Medulla oblongata (tissue), 1 donor: ENCODE measurements around the gene MACROD1.
A peak's percentile ranks its signal among the peaks of the same experiment; 100 is the strongest.

Experiments used
- DNase-seq: peaks from one replicate; pipeline ENCODE4 v3.0.0-alpha.2; 2015; ENCODE audit errors: extremely low spot score

The MACROD1 gene

DNA sequence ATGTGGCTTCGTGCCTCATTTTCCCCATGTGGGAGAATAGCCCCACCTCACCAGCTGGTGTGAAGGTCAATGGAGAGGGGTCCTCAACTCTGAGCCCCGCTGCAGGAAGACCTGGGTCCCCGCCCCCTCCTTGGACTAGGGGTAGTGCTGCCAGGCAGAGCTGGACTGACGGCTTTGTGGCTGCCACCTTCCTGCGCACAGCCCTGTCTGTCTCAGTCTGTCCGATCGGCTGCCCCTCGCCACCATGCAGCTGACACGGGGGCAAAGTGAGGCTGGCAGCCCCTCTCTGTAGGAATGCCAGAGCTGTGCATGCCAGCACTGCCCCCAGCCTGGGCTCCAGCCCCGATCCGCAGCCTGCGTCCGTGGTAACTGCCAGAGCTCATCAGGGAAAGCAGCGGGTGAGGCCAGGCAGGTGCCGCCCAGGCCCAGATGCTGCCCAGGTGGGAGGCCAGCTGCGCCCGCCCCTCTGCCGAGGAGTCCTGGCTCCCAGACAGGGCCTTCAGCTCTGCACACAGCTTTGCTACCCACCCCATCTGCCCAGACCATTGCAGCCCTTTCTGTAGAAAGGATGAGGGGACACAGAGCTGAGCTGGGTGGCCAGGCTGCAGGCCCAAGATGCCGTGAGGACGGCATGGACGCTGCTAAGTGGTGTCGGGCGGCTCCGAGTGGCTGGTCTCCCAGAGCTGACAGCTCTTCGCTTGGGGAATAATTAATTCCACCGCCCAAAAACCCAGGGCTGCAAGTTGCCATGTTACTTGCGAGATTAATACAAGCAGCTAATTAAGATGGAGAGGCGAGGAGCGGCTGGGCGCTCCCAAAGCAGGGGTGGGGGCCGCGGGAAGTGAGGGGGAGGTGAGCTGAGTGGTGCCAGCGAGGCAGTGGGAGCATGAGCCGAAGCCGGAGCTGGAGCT is 149.7 kb downstream of the MACROD1 start:
- DNase-seq: no peak

DNA sequence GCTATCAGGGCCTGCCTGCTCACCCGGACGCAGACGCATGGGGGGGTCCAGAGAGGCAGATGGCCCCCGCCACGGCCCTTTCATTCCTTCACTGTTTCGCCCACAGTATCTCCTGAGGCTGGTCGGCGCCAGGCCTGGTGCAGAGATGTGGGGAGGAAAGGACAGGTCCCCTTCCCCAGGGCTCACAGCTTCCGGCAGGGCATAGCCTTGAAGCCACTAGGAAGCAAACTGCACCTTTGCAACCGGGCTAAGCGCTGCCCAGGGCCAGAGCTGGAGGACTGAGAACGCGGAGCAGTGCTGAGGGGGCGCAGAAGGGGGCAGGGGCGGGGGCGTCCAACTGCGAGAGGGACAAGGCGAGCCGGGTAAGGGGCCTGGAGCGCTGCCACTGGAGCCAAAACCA is 150.4 kb downstream of the MACROD1 start:
- DNase-seq: no peak

DNA sequence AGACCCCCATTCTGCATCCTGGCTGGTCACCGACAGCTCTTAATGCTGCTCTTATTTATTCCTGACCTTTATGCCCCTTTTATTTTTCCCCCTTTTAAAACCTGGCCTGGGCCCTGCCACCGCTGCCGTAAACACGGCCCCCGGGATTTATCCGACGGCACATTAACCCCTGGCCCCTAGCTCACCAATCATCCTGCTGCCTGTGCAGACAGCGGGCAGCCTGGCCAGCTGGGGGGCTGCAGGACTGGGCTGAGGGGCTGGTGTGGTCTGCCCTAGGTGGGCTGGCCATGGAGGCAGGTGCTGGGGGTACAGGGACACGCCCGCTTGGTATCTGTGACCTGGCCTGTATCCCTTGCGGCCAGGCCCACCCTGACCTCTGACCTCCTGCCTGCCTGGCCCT is 151.6 kb downstream of the MACROD1 start:
- DNase-seq: no peak

DNA sequence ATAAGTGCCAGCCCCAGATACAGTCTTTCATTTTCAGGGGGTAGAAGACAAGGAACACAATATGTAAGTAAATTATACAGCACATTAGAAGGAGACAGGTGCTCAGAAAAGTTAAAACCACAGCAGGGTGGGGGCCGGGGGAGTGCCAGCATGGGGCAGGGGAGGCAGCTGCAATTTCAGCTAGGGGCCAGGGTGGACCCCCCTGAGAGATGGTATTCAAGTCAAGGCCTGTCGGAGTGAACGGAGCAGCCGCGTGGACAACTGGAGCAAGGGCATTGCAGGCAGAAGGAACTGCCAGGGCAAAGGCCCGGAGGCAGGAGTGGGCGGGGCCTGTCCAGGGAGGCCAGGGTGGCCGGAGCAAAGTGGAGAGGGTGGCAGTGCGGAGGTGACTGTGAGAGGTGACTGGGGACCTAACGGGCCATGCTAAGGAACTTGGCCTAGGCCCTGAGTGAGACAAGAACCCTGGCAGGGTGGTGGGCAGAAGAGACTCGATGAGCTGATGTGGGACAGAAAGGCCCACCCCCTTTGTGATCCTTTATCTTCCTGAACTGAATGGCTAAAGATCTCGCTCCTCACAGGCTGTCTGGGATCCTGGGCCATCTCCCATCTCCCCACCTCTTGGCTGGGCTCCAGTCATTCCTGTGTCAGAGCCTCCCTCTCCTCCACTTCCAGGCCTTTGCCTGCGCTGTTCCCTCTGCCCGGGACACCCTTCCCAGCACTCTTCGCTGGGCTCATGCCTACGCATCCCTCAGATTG is 152.6 kb downstream of the MACROD1 start:
- DNase-seq: no peak

DNA sequence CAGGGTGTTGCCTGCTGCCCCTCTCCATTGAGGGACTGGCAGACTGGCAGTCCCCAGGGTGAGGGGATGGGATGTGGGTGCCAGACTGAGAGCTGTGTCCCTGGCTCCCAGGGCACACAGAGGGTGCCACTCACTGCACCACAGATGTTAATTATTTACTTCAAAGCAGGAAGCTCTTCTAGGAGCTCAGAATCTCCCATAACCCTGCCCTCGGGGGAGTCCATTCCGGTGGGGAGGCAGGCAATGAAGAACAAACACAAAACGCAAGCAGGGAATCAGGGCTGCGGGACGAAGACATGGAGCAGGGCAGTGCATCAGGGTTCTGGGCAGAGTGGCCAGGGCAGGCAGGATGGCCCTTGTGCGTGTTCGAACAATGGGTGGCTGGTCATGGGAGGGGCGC is 154.5 kb downstream of the MACROD1 start:
- DNase-seq: no peak

DNA sequence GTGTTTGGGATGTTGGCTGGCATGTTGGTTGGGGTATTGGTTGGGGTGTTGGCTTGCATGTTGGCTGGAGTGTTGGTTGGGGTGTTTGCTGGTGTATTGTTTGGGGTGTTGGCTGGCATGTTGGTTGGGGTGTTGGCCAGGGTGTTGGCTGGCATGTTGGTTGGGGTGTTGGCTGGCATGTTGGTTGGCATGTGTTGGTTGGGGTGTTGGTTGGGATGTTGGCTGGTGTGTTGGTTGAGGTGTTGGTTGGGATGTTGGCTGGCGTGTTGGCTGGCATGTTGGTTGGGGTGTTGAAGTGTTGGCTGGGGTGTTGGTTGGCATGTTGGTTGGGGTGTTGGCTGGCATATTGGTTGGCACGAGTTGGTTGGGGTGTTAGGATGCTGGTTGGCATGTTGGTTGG is 155.1 kb downstream of the MACROD1 start:
- no peak for DNase-seq

DNA sequence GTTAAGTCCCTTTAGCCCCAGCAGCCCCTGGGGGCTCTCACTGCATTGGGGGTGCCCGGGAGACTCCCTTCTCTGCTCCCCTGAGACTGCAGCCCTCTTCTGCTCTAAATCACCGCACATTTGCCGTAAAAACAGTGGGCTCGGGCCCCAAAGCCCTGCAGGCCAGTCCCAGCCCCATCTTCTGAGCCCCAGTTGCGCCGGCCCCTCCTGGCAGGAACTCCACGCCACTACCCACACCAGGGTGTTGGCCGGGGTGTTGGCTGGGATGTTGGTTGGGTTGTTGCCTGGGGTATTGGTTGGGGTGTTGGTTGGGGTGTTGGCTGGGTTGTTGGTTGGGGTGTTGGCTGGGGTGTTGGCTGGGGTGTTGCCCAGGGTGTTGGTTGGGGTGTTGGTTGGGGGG is 156.2 kb downstream of the MACROD1 start:
- no peak for DNase-seq

DNA sequence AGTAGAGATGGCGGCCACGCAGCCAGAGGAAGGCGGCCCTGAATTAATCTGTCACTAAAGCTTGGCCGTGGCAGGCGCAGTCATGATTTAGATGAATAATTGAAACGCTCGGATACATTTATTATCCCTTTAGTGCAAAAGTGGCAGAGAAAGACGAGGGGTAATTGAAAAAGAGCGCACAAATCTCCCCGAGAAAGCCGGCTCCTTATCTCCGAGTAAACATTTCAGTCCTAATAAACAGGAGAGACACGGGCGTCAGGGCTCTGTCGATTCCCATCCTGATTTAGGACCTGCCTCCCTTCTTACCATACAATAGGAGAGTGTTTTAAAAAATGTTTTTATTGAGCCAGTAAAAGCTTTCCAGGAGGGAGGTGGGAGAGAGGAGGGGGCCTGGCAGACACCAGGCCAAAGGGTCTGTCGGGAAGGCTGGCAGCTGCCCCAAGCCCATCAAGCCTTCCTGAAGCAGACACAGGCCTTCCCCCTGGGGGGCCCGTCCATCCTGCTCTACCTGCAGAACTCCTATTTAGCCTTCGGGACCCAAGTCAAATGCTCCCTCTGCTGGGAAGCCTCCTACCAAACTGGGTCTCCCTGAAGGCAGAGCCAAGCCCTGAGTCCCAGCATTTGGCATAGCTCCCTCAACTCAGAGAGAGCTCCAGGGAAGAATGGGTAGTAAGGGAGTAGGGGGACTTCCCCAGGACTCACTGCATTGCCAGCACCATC is 156.8 kb downstream of the MACROD1 start:
- no peak for DNase-seq

DNA sequence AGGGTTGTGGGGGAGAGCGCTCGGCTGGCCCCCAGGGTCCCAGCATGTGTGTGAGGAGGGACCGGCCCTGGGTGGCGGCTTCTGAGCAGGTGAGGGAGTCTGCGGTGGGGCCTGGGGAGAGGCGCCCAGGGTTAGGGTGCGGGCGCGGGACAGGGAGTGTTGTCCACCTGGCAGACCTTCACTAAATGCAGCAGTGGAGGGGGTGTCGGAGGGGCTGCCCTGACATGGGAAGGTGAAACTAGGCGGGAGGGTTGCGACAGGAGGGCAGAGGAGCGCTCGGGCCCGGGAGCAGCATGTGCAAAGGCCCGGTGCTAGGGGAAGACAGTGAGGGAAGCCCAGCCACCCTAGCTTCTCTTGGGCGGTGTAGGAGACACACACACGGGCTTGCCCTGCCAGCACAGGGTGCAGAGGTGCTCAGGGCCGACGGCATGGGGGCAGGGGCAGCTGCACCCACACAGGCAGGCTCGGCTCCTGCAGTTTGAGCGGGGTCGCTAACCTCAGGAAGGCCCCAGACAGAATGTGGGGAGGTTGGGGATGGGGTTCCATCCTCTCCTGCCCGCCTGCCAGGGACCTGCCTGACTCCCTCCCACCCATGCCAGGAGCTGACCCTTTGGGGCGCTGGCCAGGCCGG is 157.5 kb downstream of the MACROD1 start:
- DNase-seq: no peak

DNA sequence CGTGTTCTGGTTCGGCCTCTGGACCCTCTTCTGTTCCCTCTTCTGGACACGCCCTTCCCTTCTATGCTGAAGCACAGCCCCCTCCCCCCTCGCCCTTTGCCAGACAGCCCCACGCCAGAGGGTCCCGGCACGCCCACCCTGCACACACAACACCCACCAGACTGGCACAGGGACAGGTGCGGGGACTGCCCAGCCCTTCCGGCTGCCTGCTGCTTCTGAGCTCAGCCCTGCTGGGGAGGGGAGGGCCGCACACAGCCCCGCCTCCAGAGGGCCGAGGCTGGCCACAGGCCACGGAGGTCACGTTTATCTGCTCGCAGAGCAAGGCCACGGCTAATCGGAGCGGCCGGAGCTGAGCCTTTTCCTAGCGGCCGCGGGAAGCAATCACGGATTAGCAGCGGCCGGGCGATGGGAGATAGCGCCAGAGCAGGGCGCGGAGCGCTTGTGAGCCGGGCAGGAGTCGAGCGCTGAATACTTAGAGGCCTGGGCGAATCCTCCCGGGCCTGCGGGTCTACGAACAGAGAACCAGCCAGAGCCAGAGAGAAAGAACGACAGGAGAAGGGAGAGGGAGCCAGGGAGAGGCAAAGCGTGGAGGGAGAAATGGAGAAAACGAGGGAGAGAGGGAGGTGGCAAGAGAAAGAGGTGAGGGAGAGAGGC is 158.2 kb downstream of the MACROD1 start:
- peak; percentile 49 for DNase-seq

DNA sequence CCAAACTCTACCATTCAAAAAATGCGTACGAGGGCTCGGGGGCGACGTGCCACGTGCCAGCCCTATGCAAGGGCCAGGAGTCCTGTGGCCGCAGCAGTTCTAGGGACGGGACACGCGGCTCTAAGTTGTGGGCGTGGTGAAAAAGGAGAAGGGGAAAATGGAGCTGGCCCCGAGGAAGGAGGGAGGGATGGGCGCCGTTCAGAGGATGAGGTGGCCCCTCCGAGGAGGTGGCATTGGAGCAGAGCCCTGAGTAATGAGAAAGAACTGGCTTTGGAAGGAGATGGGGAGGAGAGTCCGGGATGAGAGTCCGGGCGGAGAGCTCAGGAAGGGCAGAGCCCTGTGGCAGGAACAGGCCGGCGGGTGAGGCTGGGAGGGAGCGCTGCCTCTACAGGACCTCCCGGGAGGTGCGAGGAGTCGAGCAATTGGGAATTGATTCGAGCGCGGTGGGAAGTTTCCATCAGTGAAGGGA is 158.7 kb downstream of the MACROD1 start:
- DNase-seq: peak; percentile 30

DNA sequence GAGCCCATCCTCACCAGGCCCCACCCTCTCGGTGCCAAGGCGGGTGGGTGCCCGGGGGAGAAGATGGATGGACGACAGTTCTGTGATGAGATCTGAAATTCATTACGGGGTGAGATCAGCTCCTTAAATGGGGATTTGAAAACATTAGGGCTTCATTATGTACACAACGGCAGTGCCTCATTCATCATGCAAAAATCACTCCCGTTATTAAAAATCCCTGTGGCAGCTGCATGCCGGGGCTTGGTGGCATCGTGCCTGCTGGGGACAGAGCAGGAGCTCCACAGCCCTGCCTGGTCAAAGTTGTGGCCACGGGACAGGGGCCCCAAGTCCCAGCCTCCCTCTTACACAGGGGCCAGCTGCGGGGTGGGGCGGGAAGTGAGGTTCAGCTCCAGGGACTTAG is 159.5 kb downstream of the MACROD1 start:
- no peak for DNase-seq

DNA sequence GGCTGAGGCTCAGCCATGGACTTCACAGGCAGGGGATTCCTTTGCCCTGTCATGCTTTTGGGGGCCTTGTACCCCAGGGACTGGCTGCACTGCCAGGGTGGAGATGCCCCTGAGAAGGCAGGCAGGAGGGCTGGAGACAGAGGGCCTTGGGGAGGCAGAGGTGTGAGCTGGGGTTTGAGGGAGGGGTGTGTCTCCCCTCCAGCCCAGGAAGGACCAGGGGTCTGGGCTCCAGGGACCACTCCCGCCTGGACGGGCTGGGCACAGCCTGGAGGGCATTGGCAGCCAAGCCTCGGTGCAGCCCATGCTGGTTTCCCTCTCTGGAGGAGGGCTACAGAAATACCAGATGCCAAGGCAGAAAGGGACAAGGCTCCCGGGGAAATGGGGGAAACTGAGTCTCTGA is 160.2 kb downstream of the MACROD1 start:
- no peak for DNase-seq

DNA sequence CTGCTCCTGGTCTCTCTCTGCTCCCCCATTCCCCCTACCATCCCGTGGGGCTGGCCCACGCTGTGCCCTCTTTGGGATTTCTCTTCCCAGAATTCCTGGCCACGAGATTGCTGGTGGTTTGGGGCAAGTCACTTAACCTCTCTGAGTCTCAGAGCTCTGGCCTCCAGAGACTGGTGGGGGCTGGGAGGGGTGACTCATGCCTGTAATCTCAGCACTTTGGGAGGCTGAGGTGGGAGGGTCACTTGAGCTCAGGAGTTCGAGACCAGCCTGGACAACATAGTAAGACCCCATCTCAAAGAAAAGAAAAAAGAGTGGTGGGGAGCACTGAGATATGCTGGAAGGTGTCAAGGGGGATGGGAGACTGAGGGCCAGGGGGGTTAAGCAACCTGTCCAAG is 161.3 kb downstream of the MACROD1 start:
- no peak for DNase-seq

DNA sequence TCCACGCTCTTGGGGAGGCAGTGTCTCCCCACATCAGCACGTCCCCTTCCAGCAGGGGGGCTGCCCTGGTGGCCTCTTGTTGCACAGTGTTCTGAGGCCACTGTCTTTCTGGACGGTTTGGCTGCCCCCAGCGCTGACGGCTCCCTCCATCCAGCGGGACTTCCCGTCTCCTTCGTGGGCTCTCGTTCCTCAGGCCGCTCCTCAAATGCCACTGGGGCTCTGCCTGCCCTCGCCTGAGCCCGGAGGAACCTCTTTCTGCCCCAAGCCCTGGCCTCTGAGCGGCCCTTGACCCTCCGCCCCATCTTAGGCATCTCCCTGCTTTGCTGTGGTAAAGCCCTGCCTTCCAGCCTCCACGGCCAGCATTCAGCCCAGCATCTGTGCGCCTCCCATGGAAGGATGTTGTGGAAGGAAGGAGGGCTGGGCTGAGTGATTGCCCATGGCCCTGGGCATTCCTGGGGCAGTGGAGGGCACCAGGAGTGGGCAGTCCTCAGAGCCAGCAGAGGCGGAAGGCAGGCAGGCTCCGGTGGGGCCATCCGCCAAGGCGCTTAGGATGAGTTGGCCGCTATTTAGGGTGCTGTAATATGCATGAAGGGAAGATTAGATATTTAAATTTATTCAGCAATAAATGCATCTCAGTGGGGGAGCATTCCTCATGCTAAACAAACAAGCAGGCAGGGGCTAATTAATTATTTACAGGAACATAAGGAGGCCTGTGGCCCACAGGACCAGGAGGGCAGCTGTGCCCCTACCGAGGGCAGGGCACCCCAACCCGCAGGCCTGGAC is 161.9 kb downstream of the MACROD1 start:
- DNase-seq: no peak

DNA sequence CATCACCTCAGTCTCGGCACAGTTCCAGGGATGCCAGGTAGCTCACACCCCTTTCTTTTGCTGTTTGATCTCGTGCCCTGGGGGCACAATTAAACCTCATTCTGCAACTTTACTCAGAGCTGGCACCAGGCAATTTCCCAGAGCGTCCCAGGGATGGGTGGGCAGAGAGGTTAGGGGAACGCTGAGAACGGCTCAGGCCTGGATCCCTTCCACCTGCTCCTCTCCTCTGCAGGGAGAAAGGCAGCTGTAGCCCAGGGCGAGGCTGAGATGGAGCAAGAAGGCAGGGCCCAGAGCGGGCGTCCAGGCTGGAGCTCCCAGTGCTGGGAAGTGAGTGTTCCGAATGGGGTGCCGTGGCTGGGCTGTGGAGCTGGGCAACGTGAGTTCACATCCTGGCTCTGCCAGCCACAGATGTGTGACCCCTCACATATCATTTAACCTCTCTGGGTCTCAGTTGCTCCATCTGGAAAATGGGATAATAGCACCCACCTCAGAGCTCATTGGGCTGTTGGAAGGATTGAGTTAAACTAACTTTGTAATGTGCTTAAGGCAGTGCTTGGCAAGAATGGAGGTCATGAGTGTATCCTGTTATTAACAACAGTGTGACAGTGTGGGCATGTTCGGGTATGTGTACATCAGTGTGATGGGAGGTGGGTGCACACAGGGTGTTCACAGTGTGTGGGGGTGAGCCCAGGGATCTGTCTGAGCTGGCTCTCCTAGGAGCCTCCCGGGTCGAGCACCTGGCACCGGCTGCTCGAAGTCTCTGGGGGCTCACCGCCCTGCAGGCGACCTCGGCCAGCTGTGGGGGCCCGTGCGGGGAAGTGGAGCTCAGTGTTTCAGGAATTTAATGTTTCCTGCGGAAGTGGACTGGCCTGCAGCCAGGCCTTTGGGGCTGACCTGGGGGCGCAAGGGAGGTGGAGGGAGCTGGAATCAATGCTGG is 164.2 kb downstream of the MACROD1 start:
- no peak for DNase-seq

DNA sequence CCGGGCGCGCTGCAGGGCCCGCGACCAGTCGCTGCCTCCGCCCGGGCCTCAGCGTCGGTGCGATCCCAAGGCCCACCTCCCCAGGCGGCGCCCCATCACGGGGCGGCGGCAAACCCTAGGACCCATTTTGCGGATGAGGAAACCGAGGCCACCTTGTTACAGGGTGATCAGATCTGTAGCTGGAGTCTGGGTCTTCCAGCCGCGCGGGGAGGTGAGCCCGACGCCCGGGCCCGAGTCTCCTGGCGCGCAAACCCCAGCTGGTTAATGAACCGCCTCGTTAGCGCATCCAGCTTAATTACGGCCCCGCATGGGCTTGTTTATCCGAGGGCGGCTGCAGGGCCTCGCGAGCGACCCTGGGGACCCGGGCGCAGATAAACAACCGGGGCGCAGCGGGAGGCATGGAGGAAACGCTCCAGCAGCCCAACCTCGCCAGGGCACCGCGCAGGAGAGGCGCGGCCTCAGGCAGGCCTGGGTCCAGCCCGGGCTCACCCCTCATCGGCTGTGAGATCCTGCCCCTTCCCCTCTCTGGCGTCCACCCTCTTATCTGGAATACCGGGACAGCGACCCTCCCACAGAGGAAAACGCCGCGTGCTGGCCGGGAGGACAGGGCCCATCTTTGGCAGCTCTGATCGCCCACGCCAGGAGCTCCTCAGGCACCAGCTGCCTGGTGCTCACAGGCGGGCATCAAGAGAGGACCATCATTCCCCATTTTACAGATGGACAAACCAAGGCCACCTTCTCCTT is 165.0 kb downstream of the MACROD1 start:
- DNase-seq: no peak

DNA sequence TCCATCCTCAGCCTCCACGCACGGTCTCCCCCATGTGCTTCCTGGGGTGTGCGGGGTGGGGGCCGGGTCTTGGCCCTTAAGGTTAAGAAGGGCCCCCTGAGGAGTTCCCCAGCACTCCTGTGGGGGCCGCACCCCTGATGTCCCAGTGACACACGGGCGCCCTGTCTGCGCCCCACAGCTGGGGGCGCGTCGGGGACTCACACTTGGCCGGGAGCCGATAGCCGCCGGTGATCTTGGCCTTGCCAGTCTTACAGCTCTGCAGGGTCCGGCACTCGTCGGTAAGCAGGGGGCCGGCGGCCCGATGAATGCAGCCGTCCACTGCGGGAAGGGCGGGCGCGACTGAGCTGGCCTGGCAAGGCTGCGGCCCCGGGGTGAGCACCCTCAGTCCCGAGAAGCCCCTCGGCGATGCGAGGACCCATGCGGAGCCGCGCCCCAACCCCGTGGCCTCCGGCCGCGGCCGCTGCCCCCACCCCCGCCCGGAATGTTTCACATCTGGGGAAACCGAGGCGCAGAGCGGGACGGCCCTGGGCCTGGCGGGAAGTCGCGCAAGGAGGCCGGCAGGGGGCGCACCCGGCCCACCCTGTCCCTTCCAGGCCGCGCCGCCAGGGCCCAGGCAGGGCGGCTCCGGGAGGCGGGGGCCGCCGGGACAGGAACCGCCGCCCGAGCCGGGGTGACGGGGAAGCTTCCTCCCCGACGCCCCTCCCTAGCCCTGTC is 165.7 kb downstream of the MACROD1 start:
- peak; percentile 84 for DNase-seq
